Measurements from ENCODE around the gene APBA2.
"Not testable (repeated sequence)": the region's sequence is repeated elsewhere in the genome, so short reads cannot be mapped to it uniquely, and the experiment has no call there.

The APBA2 gene

DNA sequence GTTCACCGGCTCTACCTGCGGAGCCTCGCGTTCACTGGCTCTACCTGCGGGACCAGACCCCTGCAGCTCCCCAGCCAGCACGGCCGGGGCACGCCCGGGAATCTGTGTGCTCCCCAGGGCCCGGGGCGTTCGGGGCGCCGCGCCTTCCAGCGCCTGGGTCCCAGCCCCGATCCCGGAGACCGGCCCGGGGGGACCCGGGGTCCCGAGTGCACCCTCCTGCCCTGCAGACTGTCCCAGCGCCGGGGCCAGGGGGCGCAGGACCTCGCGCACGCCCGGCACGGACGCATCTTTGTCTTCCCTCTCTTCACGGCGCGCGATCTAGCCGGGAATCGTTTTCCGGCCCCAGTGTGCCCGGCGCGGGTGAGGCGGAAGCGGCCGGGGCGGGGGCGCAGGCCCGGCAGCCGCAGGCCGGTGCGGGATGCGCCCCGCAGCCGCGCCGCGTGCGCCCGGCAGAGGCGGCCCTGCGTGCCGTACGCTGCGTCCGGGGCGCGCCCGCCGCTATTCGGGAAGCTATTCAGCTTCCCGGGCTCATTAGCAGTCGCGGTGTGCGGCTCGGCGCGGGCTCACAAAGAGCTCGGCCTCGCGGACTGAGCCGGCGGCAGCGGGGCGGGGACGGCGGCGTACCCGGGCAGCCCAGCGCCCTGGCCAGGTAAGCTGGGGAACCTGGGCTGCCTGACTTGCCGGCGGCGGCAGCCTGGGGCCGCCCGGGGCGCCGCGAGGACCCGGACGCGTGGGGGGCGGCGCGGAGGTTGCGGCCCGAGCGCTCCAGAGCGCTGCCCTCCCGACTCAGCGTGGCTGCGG, at the start of gene APBA2:
APBA2 (plus strand) TSS at position 345 of the 801 bp plus-strand sequence. CDS start 167,911 bp downstream, outside the sequence.
- peak; percentile 2 for DNase-seq

- not testable (repeated sequence) for DNase-seq
These were observed 45.5 kb upstream of the APBA2 start for GRCh38 chr15:28840285-28840684.

GRCh38 chr15:28842210-28842609, 43.6 kb upstream of the APBA2 start:
- not testable (repeated sequence) for DNase-seq

GRCh38 chr15:28843520-28843919, 42.3 kb upstream of the APBA2 start:
- not testable (repeated sequence) for DNase-seq

DNA sequence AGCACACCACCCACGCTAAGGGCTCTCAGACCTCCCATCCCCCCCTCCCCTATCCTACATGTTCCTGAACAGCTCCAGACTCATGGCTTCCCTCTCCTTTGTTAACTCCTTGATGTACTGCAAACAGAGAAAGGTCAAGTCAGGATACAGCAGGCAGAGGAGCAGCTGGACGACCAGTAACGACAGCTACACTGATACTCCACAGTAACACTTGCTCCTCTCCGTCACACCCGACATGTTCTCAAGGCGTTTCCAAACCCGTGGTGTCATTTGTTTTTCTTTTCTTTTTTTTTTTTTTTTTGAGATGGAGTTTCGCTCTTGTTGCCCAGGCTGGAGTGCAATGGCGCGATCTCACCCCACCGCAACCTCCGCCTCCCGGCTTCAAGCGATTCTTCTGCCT, 41.6 kb upstream of the APBA2 start:
- DNase-seq, result not testable (repeated sequence)

DNA sequence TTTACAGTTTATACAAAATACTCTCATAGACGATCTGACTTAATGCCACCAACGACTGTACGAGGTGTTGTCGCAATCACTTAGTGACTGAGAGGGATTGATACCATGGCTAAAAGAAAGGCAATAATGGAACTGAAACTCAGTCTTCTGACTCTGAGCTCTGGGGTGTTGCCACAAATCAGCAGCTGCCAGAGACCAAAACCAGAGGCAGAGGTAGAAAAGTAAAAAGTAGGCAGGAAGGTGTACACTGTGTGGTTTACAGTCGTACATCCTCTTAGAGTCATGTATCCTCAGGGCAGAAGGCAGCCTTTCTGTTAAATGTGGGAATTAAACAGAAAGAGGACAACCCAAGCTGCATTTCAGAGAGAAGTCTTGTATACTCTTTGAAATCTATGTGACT, 38.5 kb upstream of the APBA2 start:
- not testable (repeated sequence) for DNase-seq

- DNase-seq, result not testable (repeated sequence)
These were observed 37.8 kb upstream of the APBA2 start for GRCh38 chr15:28847959-28848358.

- DNase-seq, result not testable (repeated sequence)
These were observed 37.3 kb upstream of the APBA2 start, which contains the start of gene GOLGA6L7 for GRCh38 chr15:28848521-28848920. Gene GOLGA6L7 (minus strand): TSS chr15:28848644. CDS start chr15:28848549, 95 bp downstream.

DNA sequence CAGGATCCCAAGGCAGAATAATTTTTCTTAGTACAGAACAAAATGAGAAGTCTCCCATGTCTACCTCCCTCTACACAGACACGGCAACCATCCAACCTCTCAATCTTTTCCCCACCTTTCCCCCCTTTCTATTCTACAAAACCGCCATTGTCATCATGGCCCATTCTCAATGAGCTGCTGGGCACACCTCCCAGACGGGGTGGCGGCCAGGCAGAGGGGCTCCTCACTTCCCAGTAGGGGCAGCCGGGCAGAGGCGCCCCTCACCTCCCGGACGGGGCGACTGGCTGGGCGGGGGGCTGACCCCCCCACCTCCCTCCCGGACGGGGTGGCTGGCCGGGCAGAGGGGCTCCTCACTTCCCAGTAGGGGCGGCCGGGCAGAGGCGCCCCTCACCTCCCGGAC, 36.5 kb upstream of the APBA2 start:
- DNase-seq, result not testable (repeated sequence)

GRCh38 chr15:28849766-28850165, 36.0 kb upstream of the APBA2 start:
- not testable (repeated sequence) for DNase-seq

GRCh38 chr15:28853654-28854053, 32.1 kb upstream of the APBA2 start:
- not testable (repeated sequence) for DNase-seq

DNA sequence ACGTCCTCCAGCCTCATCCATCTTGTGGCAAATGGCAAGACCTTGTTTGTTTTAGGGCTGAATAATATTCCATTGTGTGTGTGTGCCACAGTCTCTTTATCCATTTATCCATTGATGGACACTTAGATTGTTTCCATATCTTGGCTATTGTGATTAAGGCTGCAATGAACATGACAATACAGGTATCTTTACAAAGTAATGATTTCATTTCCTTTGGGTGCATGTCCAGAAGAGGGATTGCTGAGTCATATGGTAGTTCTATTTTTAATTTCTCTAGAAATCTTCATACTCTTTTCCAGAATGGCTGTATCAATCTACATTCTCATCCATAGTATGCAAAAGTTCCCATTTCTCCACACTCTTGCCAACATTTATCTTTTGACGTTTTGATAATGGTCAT, 31.2 kb upstream of the APBA2 start:
- DNase-seq, result not testable (repeated sequence)

DNA sequence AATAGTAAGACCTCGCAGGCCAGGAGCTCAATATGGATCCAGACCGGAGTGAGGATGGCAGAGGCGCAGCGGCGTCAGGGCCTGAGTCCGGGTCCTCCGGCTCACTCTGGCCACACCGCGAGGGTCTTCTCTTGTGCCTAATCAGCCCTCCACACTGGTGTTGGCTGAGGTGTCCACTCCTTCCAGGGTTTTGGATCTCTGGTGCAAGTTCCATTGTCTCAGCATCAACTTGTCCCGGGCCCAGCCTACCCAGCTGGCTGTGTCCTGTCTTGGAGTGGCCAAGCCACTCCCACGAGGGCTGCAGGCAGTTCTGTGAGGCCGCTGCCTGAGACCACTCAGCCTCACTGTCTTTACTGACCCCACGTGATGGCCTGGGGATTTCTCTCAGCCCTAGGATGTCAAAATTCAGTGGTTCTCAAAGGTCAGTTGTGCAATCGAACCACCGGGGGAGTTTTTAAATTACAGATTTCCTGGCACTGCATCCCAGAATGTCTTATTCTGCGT, 24.7 kb upstream of the APBA2 start:
- no peak for DNase-seq

DNA sequence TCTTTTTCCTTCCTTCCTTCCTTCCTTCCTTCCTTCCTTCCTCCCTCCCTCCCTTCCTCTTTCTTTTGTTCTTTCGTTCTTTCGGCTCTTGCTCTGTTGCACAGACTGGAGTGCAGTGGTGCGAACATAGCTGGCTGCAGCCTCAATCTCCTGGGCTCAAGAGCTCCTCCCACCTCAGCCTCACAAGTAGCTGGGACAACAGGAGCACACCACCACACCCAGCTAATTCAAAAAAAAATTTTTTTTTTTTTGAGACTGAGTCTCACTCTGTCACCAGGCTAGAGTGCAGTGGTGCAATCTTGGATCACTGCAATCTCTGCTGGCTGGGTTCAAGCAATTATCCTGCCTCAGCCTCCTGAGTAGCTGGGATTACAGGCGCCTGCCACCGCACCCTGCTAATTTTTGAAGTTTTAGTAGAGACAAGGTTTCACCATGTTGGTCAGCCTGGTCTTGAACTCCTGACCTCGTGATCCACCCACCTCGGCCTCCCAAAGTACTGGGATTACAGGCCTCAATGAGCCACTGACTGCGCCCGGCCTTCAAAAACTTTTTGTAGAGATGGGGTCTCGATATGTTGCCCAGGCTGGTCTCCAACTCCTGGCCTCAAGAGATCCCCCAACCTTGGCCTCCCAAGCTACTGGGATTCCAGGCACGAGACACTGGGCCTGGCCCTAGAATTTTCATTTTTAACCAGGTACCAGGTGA, 24.0 kb upstream of the APBA2 start:
- DNase-seq, result not testable (repeated sequence)

- no peak for DNase-seq
These were observed 16.9 kb upstream of the APBA2 start for GRCh38 chr15:28868744-28869345.

DNA sequence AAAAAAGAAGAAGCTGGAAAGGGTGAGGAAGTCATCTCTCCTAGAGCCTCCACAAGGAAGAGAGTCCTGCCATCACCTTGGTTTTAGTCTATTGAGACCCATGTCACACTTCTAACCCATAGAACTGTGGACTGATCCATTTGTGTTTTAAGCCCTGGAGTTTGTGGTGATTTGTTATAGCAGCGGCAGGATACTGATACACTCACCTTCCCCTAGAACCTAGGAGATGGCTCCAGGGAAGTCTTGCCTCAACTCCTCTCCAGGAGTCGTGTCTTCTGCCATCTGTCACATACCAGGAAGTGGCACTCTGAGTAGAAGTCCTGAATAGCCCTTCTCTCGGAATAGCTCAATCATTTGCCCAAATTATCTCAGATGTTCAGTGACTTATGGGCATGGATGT, 14.6 kb upstream of the APBA2 start:
- DNase-seq, result no peak

GRCh38 chr15:28873006-28873405, 12.8 kb upstream of the APBA2 start:
- DNase-seq, result no peak

GRCh38 chr15:28873585-28874190, 12.1 kb upstream of the APBA2 start:
- no peak for DNase-seq

GRCh38 chr15:28875461-28876000, 10.2 kb upstream of the APBA2 start:
- no peak for DNase-seq

GRCh38 chr15:28876131-28876844, 9.5 kb upstream of the APBA2 start:
- DNase-seq, result no peak

- DNase-seq, result no peak
These were observed 9.0 kb upstream of the APBA2 start for GRCh38 chr15:28876845-28877185.

GRCh38 chr15:28878209-28878608, 7.6 kb upstream of the APBA2 start:
- no peak for DNase-seq
